ENCODE data around the gene EIF4EBP2.

Gene EIF4EBP2

GRCh38 chr10:70444744-70445143 is 40.8 kb downstream of the EIF4EBP2 start:
- no peak overlapping the region for H3K27ac ChIP-seq

GRCh38 chr10:70445718-70446657 is 42.0 kb downstream of the EIF4EBP2 start:
- no peak overlapping the region for H3K27ac ChIP-seq
- no peak for TF ChIP-seq CTCF (conservative IDR thresholded peaks at IDR 0.05)

More at GRCh38 chr10:70444744-70445143, 40.8 kb downstream of the EIF4EBP2 start:
- TF ChIP-seq CTCF (conservative IDR thresholded peaks at IDR 0.05): no peak

GRCh38 chr10:70448236-70448635 is 44.3 kb downstream of the EIF4EBP2 start:
- no peak for TF ChIP-seq CTCF (conservative IDR thresholded peaks at IDR 0.05)
- no peak overlapping the region for H3K27ac ChIP-seq

- H3K27ac ChIP-seq: no peak overlapping the region
- TF ChIP-seq CTCF (conservative IDR thresholded peaks at IDR 0.05): no peak
Observed at GRCh38 chr10:70455213-70455630, 51.3 kb downstream of the EIF4EBP2 start.

- TF ChIP-seq CTCF (conservative IDR thresholded peaks at IDR 0.05): no peak
- H3K27ac ChIP-seq: no peak overlapping the region
Observed at GRCh38 chr10:70456164-70456563, 52.2 kb downstream of the EIF4EBP2 start.

- H3K27ac ChIP-seq: no peak overlapping the region
- TF ChIP-seq CTCF (conservative IDR thresholded peaks at IDR 0.05): no peak
Observed at GRCh38 chr10:70457759-70458305, 53.9 kb downstream of the EIF4EBP2 start.

- no peak for TF ChIP-seq CTCF (conservative IDR thresholded peaks at IDR 0.05)
- no peak overlapping the region for H3K27ac ChIP-seq
Observed at GRCh38 chr10:70458329-70459060, 54.5 kb downstream of the EIF4EBP2 start.
